GM23248 (cell line): ENCODE measurements around the gene IBTK. TPM values are rescaled to one million over a fixed set of nuclear protein-coding genes. Genes with fewer than 3 reads are reported as not detected.
"Not testable (repeated sequence)": the region's sequence is repeated elsewhere in the genome, so short reads cannot be mapped to it uniquely, and the experiment has no call there.

Experiments used
- DNase-seq: peaks from one replicate; pipeline ENCODE4 v3.0.0-alpha.2; 2015
- H2AFZ ChIP-seq: fragments of 200-600 bp; sonication (generic); 2 replicates; pipeline ENCODE4 v1.6.1; 2016; ENCODE audit warnings: antibody characterized with exemption
- H3F3A ChIP-seq: fragments of 200-600 bp; sonication (generic); 2 replicates; pipeline ENCODE4 v1.6.1; 2016; ENCODE audit warnings: mild to moderate bottlenecking, antibody characterized with exemption, mixed run types; ENCODE audit not compliant: insufficient read depth
- H3K27ac ChIP-seq: fragments of 200-600 bp; sonication (generic); 2 replicates; pipeline ENCODE4 v1.5.1; 2016; ENCODE audit warnings: mild to moderate bottlenecking
- H3K27me3 ChIP-seq: fragments of 200-600 bp; sonication (generic); replicated peaks from 2 replicates; pipeline ENCODE4 v1.6.1; 2016; ENCODE audit warnings: mild to moderate bottlenecking; ENCODE audit not compliant: insufficient read depth
- H3K36me3 ChIP-seq: fragments of 200-600 bp; sonication (generic); 2 replicates; pipeline ENCODE4 v1.6.1; 2016; ENCODE audit warnings: low read depth, mild to moderate bottlenecking
- H3K4me1 ChIP-seq: fragments of 200-600 bp; sonication (generic); 2 replicates; pipeline ENCODE4 v1.6.1; 2016; ENCODE audit warnings: mild to moderate bottlenecking; ENCODE audit not compliant: insufficient read depth
- H3K4me2 ChIP-seq: fragments of 200-600 bp; sonication (generic); one replicate; pipeline ENCODE4 v1.6.1; 2016; ENCODE audit warnings: mild to moderate bottlenecking; ENCODE audit not compliant: unreplicated experiment
- H3K4me3 ChIP-seq: fragments of 200-600 bp; sonication (generic); 2 replicates; pipeline ENCODE4 v1.5.1; 2016; ENCODE audit warnings: mild to moderate bottlenecking
- H3K79me2 ChIP-seq: fragments of 200-600 bp; sonication (generic); 2 replicates; pipeline ENCODE4 v1.6.1; 2016; ENCODE audit warnings: mild to moderate bottlenecking; ENCODE audit not compliant: insufficient read depth
- H3K9ac ChIP-seq: fragments of 200-600 bp; sonication (generic); 2 replicates; pipeline ENCODE4 v1.6.1; 2016; ENCODE audit warnings: mild to moderate bottlenecking
- H3K9me2 ChIP-seq: fragments of 200-600 bp; sonication (generic); 2 replicates; pipeline ENCODE4 v1.6.1; 2016; ENCODE audit warnings: mixed run types, mild to moderate bottlenecking, moderate library complexity; ENCODE audit not compliant: insufficient read depth
- H3K9me3 ChIP-seq: fragments of 200-600 bp; sonication (generic); one replicate; pipeline ENCODE4 v1.6.1; 2017; ENCODE audit warnings: low read depth
- H4K20me1 ChIP-seq: fragments of 200-600 bp; sonication (generic); 2 replicates; pipeline ENCODE4 v1.6.0; 2016; ENCODE audit not compliant: insufficient read depth
- EZH2 ChIP-seq: fragments of 200-600 bp; sonication (generic); IDR thresholded peaks from 2 replicates; pipeline ENCODE4 v1.6.1; 2018; ENCODE audit warnings: antibody characterized with exemption, mild to moderate bottlenecking; ENCODE audit not compliant: insufficient read depth, poor library complexity, severe bottlenecking
- EZH2phosphoT487 ChIP-seq: fragments of 200-600 bp; sonication (generic); IDR thresholded peaks from 2 replicates; pipeline ENCODE4 v1.6.1; 2018; ENCODE audit warnings: antibody characterized with exemption, moderate library complexity, mild to moderate bottlenecking, low read depth; ENCODE audit not compliant: insufficient read depth
- WGBS, 2 experiments: methylation state at CpG; one replicate each; pipeline ENCODE4 v1.1.6; 2015 to 2017; ENCODE audit warnings: low lambda C conversion rate in 2 of 2, low coverage in 1 of 2; ENCODE audit errors: missing lambda C conversion rate in 2 of 2; 5-methylcytosine and 5-hydroxymethylcytosine counted together
- in situ Hi-C: fragments of 300-500 bp; cut with MboI; formaldehyde crosslinking; loops from 2 replicates; pipeline ENCODE4 v1.15.0; 2020
- polyA plus RNA-seq: library from polyadenylated mRNA; unstranded; fragments of >200 nt; fragmentation: Nextera tagmentation; extraction: Ambion mirVana; gene quantifications from 2 replicates; pipeline ENCODE4 v1.2.1, GENCODE V29; 2016
- total RNA-seq: library from RNA; depleted of rRNA; stranded (reverse); fragments of >200 nt; shearing (Covaris generic); gene quantifications from 2 replicates; pipeline ENCODE4 v1.2.3, GENCODE V29; 2014

IBTK gene
- total and polyA plus RNA-seq, 2 experiments from 2014 or later = 23.8 to 44.5 TPM

- no peak overlapping the region for H3K4me2 ChIP-seq
- 92 to 96% methylated on average over 2 of the region's 2 CpGs for WGBS, 2 experiments
- in situ Hi-C loops = no loop called here
Observed at GRCh38 chr6:82260997-82261732, 13.6 kb upstream of the IBTK start.

DNA sequence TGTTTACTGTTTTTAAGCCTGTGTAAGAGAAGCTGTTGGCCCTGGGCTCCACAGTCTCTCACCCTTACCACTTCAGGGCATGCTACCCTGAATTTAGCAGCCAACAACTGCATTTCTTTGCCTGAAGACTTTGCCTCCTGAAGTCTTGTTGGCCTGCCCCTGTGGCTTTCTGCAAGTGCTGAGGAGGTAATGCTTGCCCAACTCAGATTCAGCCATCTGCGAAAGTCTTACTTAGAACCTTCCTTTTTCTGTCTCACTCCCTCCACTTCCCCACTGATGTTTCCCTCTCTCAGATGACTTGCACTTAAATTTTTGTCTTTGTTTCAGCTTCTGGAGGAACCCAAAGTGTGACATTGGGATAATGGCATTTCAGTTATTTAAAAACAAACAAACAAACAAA lies 11.8 kb upstream of the IBTK start:
- in situ Hi-C loops = no loop called here
- no peaks in the 10 kb centered on the region for H3K9me3 ChIP-seq
- H3K9me2 ChIP-seq = no peaks in the 10 kb centered on the region
- H3K4me1 ChIP-seq = peaks cover 29% of the 10 kb centered on the region
- no peak overlapping the region for H3K27ac ChIP-seq
- H3F3A ChIP-seq = peaks cover 21% of the 10 kb centered on the region; the same call in 1 of the 2 replicates
- DNase-seq = no peak
- no peaks in the 10 kb centered on the region for H3K79me2 ChIP-seq
- no peak overlapping the region for H3K4me2 ChIP-seq
- WGBS, 2 experiments = 100% methylated on average over 1 of the region's 1 CpG
- TF ChIP-seq EZH2phosphoT487 = no peak
- TF ChIP-seq EZH2 = no peak
- no peak overlapping the region for H3K9ac ChIP-seq
- no peaks in the 10 kb centered on the region for H4K20me1 ChIP-seq
- no peak overlapping the region for H3K4me3 ChIP-seq
- no peaks in the 10 kb centered on the region for H3K27me3 ChIP-seq
- no peaks in the 10 kb centered on the region for H3K36me3 ChIP-seq
- H2AFZ ChIP-seq = no peak overlapping the region

More at GRCh38 chr6:82260997-82261732, 13.6 kb upstream of the IBTK start:
- Histone ChIP-seq H3K36me3 (no peaks in the 10 kb centered on the region), H3K27me3 (no peaks in the 10 kb centered on the region), H3K9me2 (no peaks in the 10 kb centered on the region), H3K4me1 (peaks cover 29% of the 10 kb centered on the region), H3K4me3 (no peak overlapping the region), H3F3A (peaks cover 21% of the 10 kb centered on the region; the same call in 1 of the 2 replicates), H2AFZ (no peak overlapping the region), H4K20me1 (no peaks in the 10 kb centered on the region), H3K9ac (no peak overlapping the region), H3K27ac (no peak overlapping the region), H3K9me3 (no peaks in the 10 kb centered on the region), H3K79me2 (no peaks in the 10 kb centered on the region)
- TF ChIP-seq EZH2 (no peak), EZH2phosphoT487 (no peak)
- no peak for DNase-seq

- Histone ChIP-seq H2AFZ (no peak overlapping the region), H3K4me1 (peaks cover 25% of the 10 kb centered on the region), H3F3A (peaks cover 15% of the 10 kb centered on the region; the same call in 1 of the 2 replicates), H4K20me1 (no peaks in the 10 kb centered on the region), H3K36me3 (no peaks in the 10 kb centered on the region), H3K79me2 (no peaks in the 10 kb centered on the region), H3K4me2 (no peak overlapping the region), H3K9me3 (no peaks in the 10 kb centered on the region), H3K4me3 (no peak overlapping the region), H3K27ac (no peak overlapping the region), H3K9me2 (no peaks in the 10 kb centered on the region), H3K27me3 (no peaks in the 10 kb centered on the region), H3K9ac (no peak overlapping the region)
- DNase-seq = no peak
- 94 to 96% methylated on average over 1 of the region's 1 CpG for WGBS, 2 experiments
- in situ Hi-C loops = no loop called here
- TF ChIP-seq EZH2 (no peak), EZH2phosphoT487 (no peak)
Observed at GRCh38 chr6:82257088-82257774, 9.7 kb upstream of the IBTK start.

- H3K79me2 ChIP-seq, H3F3A ChIP-seq, DNase-seq, H3K27ac ChIP-seq, H3K4me1 ChIP-seq, in situ Hi-C loops, H3K9me2 ChIP-seq, H3K4me2 ChIP-seq, H3K4me3 ChIP-seq, H3K36me3 ChIP-seq, H2AFZ ChIP-seq, H4K20me1 ChIP-seq, H3K9me3 ChIP-seq, H3K9ac ChIP-seq, H3K27me3 ChIP-seq: not testable (repeated sequence)
- WGBS, 2 experiments = 86 to 92% methylated on average over 5 of the region's 5 CpGs
Observed at GRCh38 chr6:82254722-82255121, 7.2 kb upstream of the IBTK start.
